ENCODE results near the gene KCNT2.

DNA sequence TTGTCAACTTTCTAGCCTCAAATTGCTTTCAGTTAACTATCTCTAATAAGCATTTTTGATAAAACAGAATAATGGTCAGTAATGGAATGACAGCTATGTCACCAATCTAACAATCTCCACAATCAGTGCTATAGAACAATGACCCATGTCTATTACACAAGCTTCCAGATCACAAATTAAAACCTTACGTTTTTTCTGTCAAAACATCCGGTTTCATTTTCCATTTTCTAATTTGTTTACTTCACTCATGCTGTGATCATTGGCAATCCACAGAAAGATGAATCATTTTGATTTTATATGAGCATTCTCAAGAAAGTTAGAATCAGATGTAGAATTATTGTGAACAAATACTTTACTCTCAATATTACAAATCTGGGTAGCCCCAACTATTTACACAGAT lies 80.3 kb downstream of the KCNT2 start:
- TF ChIP-seq, protein P1, sequence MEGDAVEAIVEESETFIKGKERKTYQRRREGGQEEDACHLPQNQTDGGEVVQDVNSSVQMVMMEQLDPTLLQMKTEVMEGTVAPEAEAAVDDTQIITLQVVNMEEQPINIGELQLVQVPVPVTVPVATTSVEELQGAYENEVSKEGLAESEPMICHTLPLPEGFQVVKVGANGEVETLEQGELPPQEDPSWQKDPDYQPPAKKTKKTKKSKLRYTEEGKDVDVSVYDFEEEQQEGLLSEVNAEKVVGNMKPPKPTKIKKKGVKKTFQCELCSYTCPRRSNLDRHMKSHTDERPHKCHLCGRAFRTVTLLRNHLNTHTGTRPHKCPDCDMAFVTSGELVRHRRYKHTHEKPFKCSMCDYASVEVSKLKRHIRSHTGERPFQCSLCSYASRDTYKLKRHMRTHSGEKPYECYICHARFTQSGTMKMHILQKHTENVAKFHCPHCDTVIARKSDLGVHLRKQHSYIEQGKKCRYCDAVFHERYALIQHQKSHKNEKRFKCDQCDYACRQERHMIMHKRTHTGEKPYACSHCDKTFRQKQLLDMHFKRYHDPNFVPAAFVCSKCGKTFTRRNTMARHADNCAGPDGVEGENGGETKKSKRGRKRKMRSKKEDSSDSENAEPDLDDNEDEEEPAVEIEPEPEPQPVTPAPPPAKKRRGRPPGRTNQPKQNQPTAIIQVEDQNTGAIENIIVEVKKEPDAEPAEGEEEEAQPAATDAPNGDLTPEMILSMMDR (IDR thresholded peaks at IDR 0.05; ENCODE audit: extremely low read depth in 1 of 2, insufficient read depth in 1 of 2, low read depth in 1 of 2, low read length in 2 of 2) = no peak
- TF ChIP-seq POLR2A (IDR thresholded peaks at IDR 0.05; ENCODE audit: low read depth, low read length) (no peak), JUN (IDR thresholded peaks at IDR 0.05; ENCODE audit: borderline replicate concordance, insufficient read depth, insufficient read length, low read depth) (no peak), MYC (IDR thresholded peaks at IDR 0.05; ENCODE audit: low read depth, low read length) (no peak), EZH2 (IDR thresholded peaks at IDR 0.05; ENCODE audit: borderline replicate concordance, low read depth, low read length, severe bottlenecking) (no peak), POLR2AphosphoS5 (IDR thresholded peaks at IDR 0.05; ENCODE audit: insufficient read depth, low read depth, low read length) (no peak)
